Natural killer cell (primary cell): ENCODE data around the gene DYNLRB1. TPM values are rescaled to one million over a fixed set of nuclear protein-coding genes. Genes with fewer than 3 reads are reported as not detected.

Source experiments
- ATAC-seq, 3 donors: fragments of 150-1000 bp in 2 of 3; fragments of 200-7000 bp in 1 of 3; cut with Tn5 transposase; 1 replicate in 1 of 3; 2 replicates in 2 of 3; pipeline ENCODE4 v1.10.0; 2021; ENCODE audit warnings: mild to moderate bottlenecking in 2 of 3, moderate library complexity in 2 of 3
- DNase-seq, 2 donors: peaks; one replicate each; pipeline versions ENCODE4 v3.0.0 to v3.0.0-alpha.2; 2013 to 2021; ENCODE audit warnings: mixed read lengths in 1 of 2
- H3K27ac ChIP-seq: one replicate; pipeline ENCODE4 v1.5.1; 2013; ENCODE audit warnings: mild to moderate bottlenecking, low read length
- H3K27me3 ChIP-seq: one replicate; pipeline ENCODE4 v1.6.1; 2013; ENCODE audit warnings: low read length; ENCODE audit not compliant: control insufficient read depth, insufficient read depth
- H3K36me3 ChIP-seq: one replicate; pipeline ENCODE4 v1.6.1; 2013; ENCODE audit warnings: low read length; ENCODE audit not compliant: control insufficient read depth, insufficient read depth
- H3K4me1 ChIP-seq: one replicate; pipeline ENCODE4 v1.6.1; 2013; ENCODE audit warnings: low read length; ENCODE audit not compliant: control insufficient read depth, insufficient read depth
- H3K4me3 ChIP-seq: one replicate; pipeline ENCODE4 v1.5.1; 2013; ENCODE audit warnings: low read length
- H3K9me3 ChIP-seq: one replicate; pipeline ENCODE4 v1.6.1; 2013; ENCODE audit warnings: low read length; ENCODE audit not compliant: control insufficient read depth, insufficient read depth
- H3K27ac Mint-ChIP-seq, 2 donors: one replicate each; pipeline ENCODE4 v1.8.0; 2022; ENCODE audit warnings: mild to moderate bottlenecking in 2 of 2, mixed read lengths in 2 of 2, moderate library complexity in 1 of 2
- H3K27me3 Mint-ChIP-seq, 2 donors: one replicate each; pipeline ENCODE4 v1.8.0; 2022; ENCODE audit warnings: low read depth in 2 of 2, mixed read lengths in 2 of 2
- H3K36me3 Mint-ChIP-seq: one replicate; pipeline ENCODE4 v1.8.0; 2022; ENCODE audit warnings: mixed read lengths
- H3K4me1 Mint-ChIP-seq, 2 donors: one replicate each; pipeline ENCODE4 v1.8.0; 2022; ENCODE audit warnings: mixed read lengths in 2 of 2
- H3K4me3 Mint-ChIP-seq: one replicate; pipeline ENCODE4 v1.8.0; 2022; ENCODE audit warnings: mild to moderate bottlenecking, moderate library complexity, mixed read lengths
- H3K9me3 Mint-ChIP-seq, 2 donors: one replicate each; pipeline ENCODE4 v1.8.0; 2022; ENCODE audit warnings: mixed read lengths in 2 of 2
- WGBS: methylation state at CpG from one replicate; pipeline ENCODE4 v1.1.7; 2013; ENCODE audit warnings: missing lambda C conversion rate; ENCODE audit not compliant: insufficient coverage; 5-methylcytosine and 5-hydroxymethylcytosine counted together
- intact Hi-C: fragments of 100-400 bp; cut with micrococcal nuclease; formaldehyde crosslinking; loops from one replicate; pipeline ENCODE4 v1.14.2; 2022
- total RNA-seq, 4 donors: library from RNA; stranded (reverse); fragments of 120-200 nt in 1 of 4; gene quantifications; one replicate each; pipeline versions ENCODE4 v1.2.3 to v1.2.4, GENCODE V29; 2013 to 2022
- TF ChIP-seq, protein P1 (sequence below): fragments of 200-600 bp; IDR thresholded peaks from one replicate; pipeline ENCODE4 v1.8.0; 2022; ENCODE audit warnings: antibody characterized with exemption

Gene DYNLRB1
- total RNA-seq, 3 donors from 2014 or later (not counting 1 experiment from before 2014, with no cell fraction given), result 58.7 to 65.5 (median 61.4) TPM

- Histone ChIP-seq H3K4me1 (peaks cover 16% of the 10 kb centered on the region), H3K9me3 (no peaks in the 10 kb centered on the region), H3K36me3 (peaks cover 21% of the 10 kb centered on the region), H3K27ac (no peak overlapping the region), H3K4me3 (no peak overlapping the region), H3K27me3 (no peaks in the 10 kb centered on the region)
- Mint-ChIP-seq H3K27ac (no peak overlapping the region), H3K36me3 (peaks cover 9% of the 10 kb centered on the region), H3K27me3 (no peaks in the 10 kb centered on the region), H3K9me3 (no peaks in the 10 kb centered on the region), H3K4me3 (no peak overlapping the region), H3K4me1 (peaks cover 16 to 26% of the 10 kb centered on the region in 2 donors)
- DNase-seq (no peak), ATAC-seq (no peak)
- WGBS, result 93% methylated on average over 6 of the region's 6 CpGs
- TF ChIP-seq, protein P1, sequence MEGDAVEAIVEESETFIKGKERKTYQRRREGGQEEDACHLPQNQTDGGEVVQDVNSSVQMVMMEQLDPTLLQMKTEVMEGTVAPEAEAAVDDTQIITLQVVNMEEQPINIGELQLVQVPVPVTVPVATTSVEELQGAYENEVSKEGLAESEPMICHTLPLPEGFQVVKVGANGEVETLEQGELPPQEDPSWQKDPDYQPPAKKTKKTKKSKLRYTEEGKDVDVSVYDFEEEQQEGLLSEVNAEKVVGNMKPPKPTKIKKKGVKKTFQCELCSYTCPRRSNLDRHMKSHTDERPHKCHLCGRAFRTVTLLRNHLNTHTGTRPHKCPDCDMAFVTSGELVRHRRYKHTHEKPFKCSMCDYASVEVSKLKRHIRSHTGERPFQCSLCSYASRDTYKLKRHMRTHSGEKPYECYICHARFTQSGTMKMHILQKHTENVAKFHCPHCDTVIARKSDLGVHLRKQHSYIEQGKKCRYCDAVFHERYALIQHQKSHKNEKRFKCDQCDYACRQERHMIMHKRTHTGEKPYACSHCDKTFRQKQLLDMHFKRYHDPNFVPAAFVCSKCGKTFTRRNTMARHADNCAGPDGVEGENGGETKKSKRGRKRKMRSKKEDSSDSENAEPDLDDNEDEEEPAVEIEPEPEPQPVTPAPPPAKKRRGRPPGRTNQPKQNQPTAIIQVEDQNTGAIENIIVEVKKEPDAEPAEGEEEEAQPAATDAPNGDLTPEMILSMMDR, result no peak
- intact Hi-C loops, result no loop called here
Measured at GRCh38 chr20:34542439-34542838, 26.2 kb downstream of the DYNLRB1 start.

- intact Hi-C loops, result no loop called here
- H3K27me3 ChIP-seq, result no peaks in the 10 kb centered on the region
- TF ChIP-seq, protein P1, result no peak
- peaks cover 9% of the 10 kb centered on the region for H3K36me3 Mint-ChIP-seq
- H3K4me1 Mint-ChIP-seq, result peaks cover 16 to 26% of the 10 kb centered on the region in 2 donors
- DNase-seq (no peak), ATAC-seq (no peak)
- H3K27ac Mint-ChIP-seq, result no peak overlapping the region
- no peak overlapping the region for H3K4me3 ChIP-seq
- no peak overlapping the region for H3K4me3 Mint-ChIP-seq
- H3K9me3 Mint-ChIP-seq, result no peaks in the 10 kb centered on the region
- H3K27me3 Mint-ChIP-seq, result no peaks in the 10 kb centered on the region
- WGBS, result 92% methylated on average over 12 of the region's 12 CpGs
- H3K27ac ChIP-seq, result no peak overlapping the region
- no peaks in the 10 kb centered on the region for H3K9me3 ChIP-seq
- H3K4me1 ChIP-seq, result peaks cover 16% of the 10 kb centered on the region
- peaks cover 20% of the 10 kb centered on the region for H3K36me3 ChIP-seq
Measured at GRCh38 chr20:34543463-34544056, 27.3 kb downstream of the DYNLRB1 start.

DNA sequence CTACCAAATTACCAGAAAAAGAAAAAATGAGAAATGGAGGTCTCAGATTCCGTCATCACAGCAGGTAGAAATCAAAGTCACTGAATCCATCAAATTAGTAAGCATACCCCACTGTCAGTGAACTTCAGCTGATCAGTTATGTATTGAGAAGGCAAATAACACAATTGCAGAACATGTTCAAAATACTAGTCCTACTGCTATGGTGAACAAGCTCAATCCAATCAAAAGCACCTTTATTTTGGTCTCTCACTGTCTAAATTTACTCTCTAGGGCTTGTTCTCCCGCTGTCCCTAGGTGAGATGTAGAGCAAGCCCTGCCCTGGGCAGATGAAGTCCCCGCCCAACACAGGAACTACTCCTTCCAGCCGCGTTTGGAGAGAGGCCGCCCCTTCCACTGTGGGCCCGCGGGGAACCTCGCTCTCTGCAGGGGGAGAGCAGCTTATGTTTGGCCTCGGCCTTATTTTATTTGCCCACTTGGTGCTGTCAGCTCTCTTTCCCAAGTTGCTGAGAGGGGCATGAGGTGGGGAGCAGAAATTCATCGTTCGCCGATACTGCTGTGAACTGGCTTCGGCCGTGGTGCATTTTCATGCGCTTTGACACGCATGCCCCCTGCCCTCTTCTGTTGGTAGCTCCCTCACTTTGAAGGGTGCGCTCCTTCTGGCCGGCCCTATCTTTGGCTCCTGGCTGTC lies 28.0 kb downstream of the DYNLRB1 start:
- H3K27ac ChIP-seq, result no peak overlapping the region
- Mint-ChIP-seq H3K27ac (peak overlapping the region in 1 of 2 donors; percentile 11), H3K36me3 (peaks cover 9% of the 10 kb centered on the region), H3K4me1 (peaks cover 16 to 26% of the 10 kb centered on the region in 2 donors), H3K27me3 (no peaks in the 10 kb centered on the region), H3K4me3 (peak overlapping the region; percentile 60), H3K9me3 (no peaks in the 10 kb centered on the region)
- H3K36me3 ChIP-seq, result peaks cover 17% of the 10 kb centered on the region
- no peak overlapping the region for H3K4me3 ChIP-seq
- TF ChIP-seq, protein P1, result no peak
- H3K9me3 ChIP-seq, result no peaks in the 10 kb centered on the region
- WGBS, result 19% methylated on average over 19 of the region's 19 CpGs
- DNase-seq, result peak in 1 of 2 donors; percentile 33
- H3K27me3 ChIP-seq, result no peaks in the 10 kb centered on the region
- H3K4me1 ChIP-seq, result peaks cover 16% of the 10 kb centered on the region
- intact Hi-C loops, result no loop called here
- ATAC-seq, result peak; percentile 53 to 64 (median 61)
